HCT116 (cell line): ENCODE results near the gene MYORG. TPM values are rescaled to one million over a fixed set of nuclear protein-coding genes. Genes with fewer than 3 reads are reported as not detected.

Source experiments
- ATAC-seq: fragments of 200-7000 bp; cut with Tn5 transposase; 2 replicates; pipeline ENCODE4 v1.9.1; 2020; ENCODE audit warnings: mild to moderate bottlenecking, moderate library complexity
- BruUV-seq: library from RNA; stranded (reverse); fragments of 400-500 nt; replicated peaks from 2 replicates; lab custom pipeline; 2021; lab: Mats Ljungman, UMichigan
- CTCF ChIA-PET: fragments of 300-600 bp; sonication (Branson Sonifier 250); formaldehyde crosslinking; loops from one replicate; lab custom pipeline; 2021; ENCODE audit warnings: antibody characterized with exemption; lab: Charles Lee
- POLR2A ChIA-PET: fragments of 300-600, 350-600 bp; sonication (Branson Sonifier 250); formaldehyde crosslinking; loops from one replicate; lab custom pipeline; 2021; ENCODE audit warnings: antibody characterized with exemption; lab: Charles Lee
- RAD21 ChIA-PET, 2 experiments: fragments of 300-600 bp; sonication (Branson Sonifier 250); formaldehyde crosslinking; loops; one replicate each; lab custom pipeline; 2023; ENCODE audit warnings: low total read pairs in 2 of 2; ENCODE audit not compliant: uncharacterized antibody in 2 of 2, unreplicated experiment in 2 of 2, low non-redundant PET in 1 of 2; lab: Charles Lee
- DNase-seq: peaks from one replicate; pipeline ENCODE4 v3.0.0-alpha.2; 2010; ENCODE audit warnings: low read depth, low spot score
- H2AFZ ChIP-seq: fragments of 200-600 bp; shearing (Covaris generic), sonication (generic); 2 replicates; pipeline ENCODE4 v1.6.1; 2017; ENCODE audit warnings: low read depth, mixed run types, mixed read lengths, antibody characterized with exemption, low read length; ENCODE audit not compliant: poor library complexity, severe bottlenecking
- H3K27ac ChIP-seq: 2 replicates; pipeline ENCODE4 v1.5.1; 2012; ENCODE audit warnings: low read depth, low read length
- H3K27me3 ChIP-seq: fragments of 200-600 bp; sonication (generic); 2 replicates; pipeline ENCODE4 v1.6.1; 2016; ENCODE audit warnings: mixed run types, low read length, mixed read lengths; ENCODE audit not compliant: insufficient read depth
- H3K36me3 ChIP-seq, 2 experiments: fragments of 200-500 bp in 1 of 2; fragments of 200-600 bp in 1 of 2; sonication (Bioruptor generic) in 1 of 2; sonication (generic) in 1 of 2; 2 replicates each; pipeline versions ENCODE4 v1.5.1 to v1.6.1; 2014 to 2016; ENCODE audit warnings: low read length in 2 of 2, inconsistent platforms in 1 of 2, mixed read lengths in 1 of 2, mixed run types in 1 of 2; ENCODE audit not compliant: insufficient read depth in 2 of 2, control insufficient read depth in 1 of 2
- H3K4me1 ChIP-seq, 2 experiments: fragments of 200-600 bp in 1 of 2; sonication (generic) in 1 of 2; 2 replicates each; pipeline versions ENCODE4 v1.5.1 to v1.6.1; 2012 to 2017; ENCODE audit warnings: low read length in 2 of 2, inconsistent platforms in 1 of 2, mild to moderate bottlenecking in 1 of 2, mixed read lengths in 1 of 2, mixed run types in 1 of 2, moderate library complexity in 1 of 2; ENCODE audit not compliant: insufficient read depth in 2 of 2, control insufficient read depth in 1 of 2
- H3K4me2 ChIP-seq: fragments of 200-600 bp; sonication (generic); 2 replicates; pipeline ENCODE4 v1.6.1; 2017; ENCODE audit warnings: mixed run types, low read length, mixed read lengths
- H3K4me3 ChIP-seq, 2 experiments: fragments of 200-600 bp in 1 of 2; sonication (generic) in 1 of 2; replicated peaks in 1 of 2; 2 replicates each; pipeline ENCODE4 v1.5.1; 2011 to 2016; ENCODE audit warnings: low read length in 2 of 2, control low read depth in 1 of 2, low read depth in 1 of 2, mild to moderate bottlenecking in 1 of 2, mixed read lengths in 1 of 2, mixed run types in 1 of 2
- H3K79me2 ChIP-seq: fragments of 200-600 bp; sonication (generic); 2 replicates; pipeline ENCODE4 v1.6.1; 2017; ENCODE audit warnings: mild to moderate bottlenecking, mixed run types, low read length, moderate library complexity, mixed read lengths; ENCODE audit not compliant: insufficient read depth
- H3K9ac ChIP-seq: fragments of 200-600 bp; sonication (generic); 2 replicates; pipeline ENCODE4 v1.6.1; 2016; ENCODE audit warnings: low read length, mixed read lengths
- H3K9me2 ChIP-seq: fragments of 200-600 bp; sonication (generic), shearing (Covaris generic); 2 replicates; pipeline ENCODE4 v1.6.1; 2017; ENCODE audit warnings: mixed run types, mild to moderate bottlenecking, moderate library complexity; ENCODE audit not compliant: insufficient read depth
- H3K9me3 ChIP-seq, 2 experiments: fragments of 200-500 bp in 1 of 2; fragments of 200-600 bp in 1 of 2; sonication (Bioruptor generic) in 1 of 2; sonication (generic) in 1 of 2; 2 replicates each; pipeline ENCODE4 v1.6.1; 2014 to 2017; ENCODE audit warnings: low read length in 2 of 2, mixed read lengths in 2 of 2, inconsistent platforms in 1 of 2, low read depth in 1 of 2, mild to moderate bottlenecking in 1 of 2, mixed run types in 1 of 2, moderate library complexity in 1 of 2; ENCODE audit not compliant: control insufficient read depth in 1 of 2, insufficient read depth in 1 of 2
- H4K20me1 ChIP-seq: fragments of 200-600 bp; sonication (generic), shearing (Covaris generic); 2 replicates; pipeline ENCODE4 v1.6.1; 2017; ENCODE audit warnings: mixed run types, mild to moderate bottlenecking, moderate library complexity; ENCODE audit not compliant: insufficient read depth
- CEBPB ChIP-seq: IDR thresholded peaks from 2 replicates; pipeline ENCODE4 v1.6.1; 2012; ENCODE audit warnings: low read depth
- ELF1 ChIP-seq: IDR thresholded peaks from 2 replicates; pipeline ENCODE4 v1.6.1; 2012; ENCODE audit warnings: low read depth, borderline replicate concordance
- POLR2A ChIP-seq: IDR thresholded peaks from 2 replicates; pipeline ENCODE4 v1.7.0; 2011; ENCODE audit warnings: borderline replicate concordance; ENCODE audit not compliant: insufficient read depth, insufficient read length; ENCODE audit errors: extremely low read depth
- POLR2AphosphoS5 ChIP-seq: IDR thresholded peaks from 2 replicates; pipeline ENCODE4 v1.6.1; 2011; ENCODE audit warnings: mild to moderate bottlenecking, low read depth, low read length, moderate library complexity
- SIN3A ChIP-seq: IDR thresholded peaks from 2 replicates; pipeline ENCODE4 v1.6.1; 2012; ENCODE audit warnings: low read depth
- SRF ChIP-seq: IDR thresholded peaks from 2 replicates; pipeline ENCODE4 v1.6.1; 2012; ENCODE audit warnings: low read depth
- TCF7L2 ChIP-seq: IDR thresholded peaks from 2 replicates; pipeline ENCODE4 v1.7.0; 2011; ENCODE audit warnings: borderline replicate concordance, inconsistent platforms; ENCODE audit not compliant: insufficient read depth, insufficient read length; ENCODE audit errors: extremely low read depth
- ZFX ChIP-seq: fragments of 450-650 bp; IDR thresholded peaks from 2 replicates; pipeline ENCODE4 v1.6.1; 2017
- ZNF274 ChIP-seq: fragments of 200-500 bp; sonication (Bioruptor generic); IDR thresholded peaks from 2 replicates; pipeline ENCODE4 v1.6.1; 2014; ENCODE audit warnings: mild to moderate bottlenecking, low read depth, low read length, inconsistent platforms
- intact Hi-C: fragments of 100-400 bp; cut with micrococcal nuclease; formaldehyde crosslinking; loops from 2 replicates; pipeline ENCODE4 v1.10.0; 2022
- total RNA-seq: library from RNA; stranded (reverse); gene quantifications from one replicate; pipeline ENCODE4 v1.2.1, GENCODE V29; 2021; ENCODE audit not compliant: unreplicated experiment
- TF ChIP-seq, protein P1 (sequence below), 3 experiments: fragments of 200-600 bp in 1 of 3; sonication (generic) in 1 of 3; IDR thresholded peaks in 2 of 3; conservative IDR thresholded peaks in 1 of 3; 2 replicates each; pipeline ENCODE4 v1.5.1; 2012 to 2017; ENCODE audit warnings: low read depth in 2 of 3, low read length in 2 of 3, antibody characterized with exemption in 1 of 3, borderline replicate concordance in 1 of 3, control low read depth in 1 of 3, mild to moderate bottlenecking in 1 of 3, mixed read lengths in 1 of 3, mixed run types in 1 of 3, moderate library complexity in 1 of 3; ENCODE audit not compliant: insufficient read depth in 1 of 3

MYORG gene
- total RNA-seq, 1 experiment from 2014 or later, result 8.5 TPM

DNA sequence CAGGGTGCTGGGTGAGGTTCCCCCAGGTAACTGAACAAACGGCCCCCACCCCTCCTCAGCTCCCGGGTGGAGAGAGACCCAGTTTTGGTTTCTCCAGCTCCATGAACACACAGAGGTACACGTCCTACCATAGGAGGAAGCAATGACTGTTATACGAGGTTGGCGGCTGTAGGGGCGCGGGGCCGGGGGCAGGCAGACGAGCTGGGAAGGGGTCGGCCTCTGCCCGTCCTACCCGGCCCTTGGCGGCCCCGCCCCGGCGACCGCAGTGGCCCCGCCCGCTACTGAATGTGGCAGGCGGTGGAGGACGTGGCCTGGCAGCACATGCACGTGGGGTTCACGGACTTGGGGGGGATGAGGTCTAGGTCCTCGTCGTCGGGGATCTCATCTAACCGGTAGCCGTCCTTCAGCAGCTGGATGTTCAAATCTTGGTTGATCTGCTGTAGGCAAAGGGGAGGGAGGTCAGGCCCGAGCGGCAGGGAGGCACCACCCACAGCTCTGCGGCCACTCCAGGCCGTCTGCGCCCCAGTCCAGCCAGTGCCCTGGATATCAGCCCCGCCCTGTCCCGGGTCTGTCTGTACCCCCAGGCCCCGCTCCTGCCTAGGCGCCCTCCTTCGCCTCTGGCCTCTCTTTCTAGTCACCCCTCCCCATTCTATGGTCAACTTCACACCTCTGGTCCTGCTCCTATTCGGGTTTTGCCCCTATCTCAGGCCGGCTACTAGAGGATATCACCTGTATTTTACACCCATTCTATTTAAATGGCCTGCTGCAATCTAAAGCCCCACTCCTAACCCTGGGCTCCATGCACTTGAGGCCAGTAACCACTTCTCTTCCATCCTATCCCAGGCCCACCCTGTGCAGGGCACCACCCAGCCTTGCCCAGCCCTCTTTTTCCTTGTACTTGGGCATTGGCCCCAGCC, 24.2 kb upstream of the MYORG start:
- CTCF ChIA-PET, result no interaction called here
- peaks cover 0 to 2% of the 10 kb centered on the region in 2 experiments; a peak in 2 of 4 replicates for H3K36me3 ChIP-seq
- no peak overlapping the region for H3K27ac ChIP-seq
- POLR2A ChIA-PET, result no interaction called here
- H3K27me3 ChIP-seq, result no peaks in the 10 kb centered on the region
- BruUV-seq, result no TSS peak
- H2AFZ ChIP-seq, result no peak overlapping the region
- peaks cover 0 to 15% of the 10 kb centered on the region in 2 experiments; a peak in 2 of 4 replicates for H3K4me1 ChIP-seq
- no peaks in the 10 kb centered on the region for H3K9me2 ChIP-seq
- RAD21 ChIA-PET, result no interaction called here
- TF ChIP-seq ZNF274, result no peak
- TF ChIP-seq SIN3A, result no peak
- no peak for TF ChIP-seq CEBPB
- no peak for TF ChIP-seq TCF7L2
- TF ChIP-seq ZFX, result no peak
- no peak for TF ChIP-seq SRF
- TF ChIP-seq, protein P1, sequence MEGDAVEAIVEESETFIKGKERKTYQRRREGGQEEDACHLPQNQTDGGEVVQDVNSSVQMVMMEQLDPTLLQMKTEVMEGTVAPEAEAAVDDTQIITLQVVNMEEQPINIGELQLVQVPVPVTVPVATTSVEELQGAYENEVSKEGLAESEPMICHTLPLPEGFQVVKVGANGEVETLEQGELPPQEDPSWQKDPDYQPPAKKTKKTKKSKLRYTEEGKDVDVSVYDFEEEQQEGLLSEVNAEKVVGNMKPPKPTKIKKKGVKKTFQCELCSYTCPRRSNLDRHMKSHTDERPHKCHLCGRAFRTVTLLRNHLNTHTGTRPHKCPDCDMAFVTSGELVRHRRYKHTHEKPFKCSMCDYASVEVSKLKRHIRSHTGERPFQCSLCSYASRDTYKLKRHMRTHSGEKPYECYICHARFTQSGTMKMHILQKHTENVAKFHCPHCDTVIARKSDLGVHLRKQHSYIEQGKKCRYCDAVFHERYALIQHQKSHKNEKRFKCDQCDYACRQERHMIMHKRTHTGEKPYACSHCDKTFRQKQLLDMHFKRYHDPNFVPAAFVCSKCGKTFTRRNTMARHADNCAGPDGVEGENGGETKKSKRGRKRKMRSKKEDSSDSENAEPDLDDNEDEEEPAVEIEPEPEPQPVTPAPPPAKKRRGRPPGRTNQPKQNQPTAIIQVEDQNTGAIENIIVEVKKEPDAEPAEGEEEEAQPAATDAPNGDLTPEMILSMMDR (IDR thresholded peaks at IDR 0.05 in 2 of 3, conservative IDR thresholded peaks at IDR 0.05 in 1 of 3; ENCODE audit: borderline replicate concordance in 1 of 3, insufficient read depth in 1 of 3, low read depth in 2 of 3, low read length in 2 of 3), result no peak
- TF ChIP-seq POLR2A, result no peak
- no peak for TF ChIP-seq POLR2AphosphoS5
- TF ChIP-seq ELF1, result no peak
- TF ChIP-seq, all 23 proteins: peak for 0
- ATAC-seq, result no peak
- H3K79me2 ChIP-seq, result no peaks in the 10 kb centered on the region
- no peaks in the 10 kb centered on the region for H4K20me1 ChIP-seq
- intact Hi-C loops, result loop anchor here (10.0 kb wide), 1 partner anchor 194 kb away; no protein-coding TSS in a partner anchor
- H3K4me3 ChIP-seq, result no peak overlapping the region
- no peak overlapping the region for H3K9ac ChIP-seq
- no peaks in the 10 kb centered on the region for H3K9me3 ChIP-seq
- no peak overlapping the region for H3K4me2 ChIP-seq
- DNase-seq, result no peak
